Sigmoid colon (tissue), 7 donors: ENCODE results near the gene HIF1A. TPM values are rescaled to one million over a fixed set of nuclear protein-coding genes. Genes with fewer than 3 reads are reported as not detected.

Source experiments
- DNase-seq: peaks from one replicate; pipeline ENCODE4 v3.0.0-alpha.2; 2019
- H3K27ac ChIP-seq, 4 donors: fragments of 200-600 bp; sonication (generic); one replicate each; pipeline ENCODE4 v1.5.1; 2016 to 2019; ENCODE audit warnings: mild to moderate bottlenecking in 1 of 4
- H3K27me3 ChIP-seq, 3 donors: fragments of 200-600 bp; sonication (generic); one replicate each; pipeline ENCODE4 v1.5.1; 2019; ENCODE audit warnings: mild to moderate bottlenecking in 1 of 3
- H3K36me3 ChIP-seq, 4 donors: fragments of 200-600 bp; sonication (generic); one replicate each; pipeline ENCODE4 v1.5.1; 2016 to 2019
- H3K4me1 ChIP-seq, 4 donors: fragments of 200-600 bp; sonication (generic); one replicate each; pipeline ENCODE4 v1.5.1; 2017 to 2019
- H3K4me3 ChIP-seq, 4 donors: fragments of 200-600 bp; sonication (generic); one replicate each; pipeline ENCODE4 v1.5.1; 2017 to 2019; ENCODE audit warnings: mild to moderate bottlenecking in 2 of 4, moderate library complexity in 1 of 4
- H3K9me3 ChIP-seq, 4 donors: fragments of 200-600 bp in 3 of 4; sonication (generic) in 3 of 4; one replicate each; pipeline versions ENCODE4 v1.5.1 to v1.6.1; 2013 to 2019
- EP300 ChIP-seq, 4 donors: sonication (generic); formaldehyde crosslinking; IDR thresholded peaks; one replicate each; pipeline ENCODE4 v1.6.1; 2017; ENCODE audit warnings: antibody characterized with exemption in 4 of 4
- POLR2A ChIP-seq, 2 donors: fragments of 450-650 bp; IDR thresholded peaks; one replicate each; pipeline ENCODE4 v1.6.1; 2016; ENCODE audit warnings: antibody characterized with exemption in 2 of 2, mild to moderate bottlenecking in 2 of 2, moderate library complexity in 2 of 2
- POLR2AphosphoS5 ChIP-seq, 4 donors: sonication (generic); formaldehyde crosslinking; IDR thresholded peaks; one replicate each; pipeline ENCODE4 v1.6.1; 2017; ENCODE audit warnings: antibody characterized with exemption in 4 of 4
- WGBS, 2 donors: extraction: QIAGEN DNeasy Blood & Tissue Kit; methylation state at CpG; one replicate each; pipeline ENCODE4 v1.1.7; 2013; 5-methylcytosine and 5-hydroxymethylcytosine counted together
- intact Hi-C: fragments of 100-400 bp; cut with DNase I; formaldehyde crosslinking; loops from one replicate; pipeline ENCODE4 v1.15.1; 2023
- polyA plus RNA-seq, 3 donors: library from polyadenylated mRNA; stranded (reverse); fragments of 200-250 nt; gene quantifications; one replicate each; pipeline ENCODE4 v1.2.3, GENCODE V29; 2013
- total RNA-seq, 4 donors: library from RNA; depleted of rRNA; stranded (reverse); fragments of >200 nt; gene quantifications; one replicate each; pipeline ENCODE4 v1.1.0, GENCODE V29; 2016
- TF ChIP-seq, protein P1 (sequence below), 4 experiments: fragments of 450-650 bp in 3 of 4; fragments of 200-600 bp in 1 of 4; IDR thresholded peaks; one replicate each; pipeline ENCODE4 v1.5.1; 2016 to 2019; ENCODE audit warnings: antibody characterized with exemption in 4 of 4, mild to moderate bottlenecking in 3 of 4, moderate library complexity in 2 of 4
- donor health status: healthy with polysubstance abuse.
- donor health status: Bipolar disorder and iron deficiency.
- donor health status: healthy.

The HIF1A gene
- total and polyA plus RNA-seq, 7 donors = 31.8 to 84.0 (median 61.7) TPM

GRCh38 chr14:61761959-61762786 lies 66.9 kb downstream of the HIF1A start, which contains the start of gene SNAPC1:
SNAPC1 (plus strand) TSS chr14:61762420; CDS start chr14:61762461, 41 bp downstream.
- DNase-seq = peak; percentile 98
- H3K9me3 ChIP-seq = no peaks in the 10 kb centered on the region
- H3K36me3 ChIP-seq = peaks cover 0 to under 1% (median 0%) of the 10 kb centered on the region in 4 donors
- H3K4me1 ChIP-seq = peaks cover 0 to 40% (median 21%) of the 10 kb centered on the region in 4 donors
- intact Hi-C loops = loop anchor here (2.0 kb wide), 1 partner anchor 67 kb away; the partner anchor contains the start of gene HIF1A
- H3K4me3 ChIP-seq = peak within 1 kb of the TSS; percentile 63 to 82 (median 76)
- peak within 1 kb of the TSS; percentile 84 to 91 (median 89) for H3K27ac ChIP-seq
- WGBS, 2 donors = 0 to 1% methylated on average over 49 of the region's 49 CpGs
- no peaks in the 10 kb centered on the region for H3K27me3 ChIP-seq
- peak; percentile 74 to 80 for TF ChIP-seq POLR2A (IDR thresholded peaks at IDR 0.05)
- TF ChIP-seq EP300 (IDR thresholded peaks at IDR 0.05) = peak in 1 of 4 donors; percentile 89
- TF ChIP-seq, protein P1, sequence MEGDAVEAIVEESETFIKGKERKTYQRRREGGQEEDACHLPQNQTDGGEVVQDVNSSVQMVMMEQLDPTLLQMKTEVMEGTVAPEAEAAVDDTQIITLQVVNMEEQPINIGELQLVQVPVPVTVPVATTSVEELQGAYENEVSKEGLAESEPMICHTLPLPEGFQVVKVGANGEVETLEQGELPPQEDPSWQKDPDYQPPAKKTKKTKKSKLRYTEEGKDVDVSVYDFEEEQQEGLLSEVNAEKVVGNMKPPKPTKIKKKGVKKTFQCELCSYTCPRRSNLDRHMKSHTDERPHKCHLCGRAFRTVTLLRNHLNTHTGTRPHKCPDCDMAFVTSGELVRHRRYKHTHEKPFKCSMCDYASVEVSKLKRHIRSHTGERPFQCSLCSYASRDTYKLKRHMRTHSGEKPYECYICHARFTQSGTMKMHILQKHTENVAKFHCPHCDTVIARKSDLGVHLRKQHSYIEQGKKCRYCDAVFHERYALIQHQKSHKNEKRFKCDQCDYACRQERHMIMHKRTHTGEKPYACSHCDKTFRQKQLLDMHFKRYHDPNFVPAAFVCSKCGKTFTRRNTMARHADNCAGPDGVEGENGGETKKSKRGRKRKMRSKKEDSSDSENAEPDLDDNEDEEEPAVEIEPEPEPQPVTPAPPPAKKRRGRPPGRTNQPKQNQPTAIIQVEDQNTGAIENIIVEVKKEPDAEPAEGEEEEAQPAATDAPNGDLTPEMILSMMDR (IDR thresholded peaks at IDR 0.05) = no peak
- peak; percentile 85 to 96 (median 90) for TF ChIP-seq POLR2AphosphoS5 (IDR thresholded peaks at IDR 0.05)

DNA sequence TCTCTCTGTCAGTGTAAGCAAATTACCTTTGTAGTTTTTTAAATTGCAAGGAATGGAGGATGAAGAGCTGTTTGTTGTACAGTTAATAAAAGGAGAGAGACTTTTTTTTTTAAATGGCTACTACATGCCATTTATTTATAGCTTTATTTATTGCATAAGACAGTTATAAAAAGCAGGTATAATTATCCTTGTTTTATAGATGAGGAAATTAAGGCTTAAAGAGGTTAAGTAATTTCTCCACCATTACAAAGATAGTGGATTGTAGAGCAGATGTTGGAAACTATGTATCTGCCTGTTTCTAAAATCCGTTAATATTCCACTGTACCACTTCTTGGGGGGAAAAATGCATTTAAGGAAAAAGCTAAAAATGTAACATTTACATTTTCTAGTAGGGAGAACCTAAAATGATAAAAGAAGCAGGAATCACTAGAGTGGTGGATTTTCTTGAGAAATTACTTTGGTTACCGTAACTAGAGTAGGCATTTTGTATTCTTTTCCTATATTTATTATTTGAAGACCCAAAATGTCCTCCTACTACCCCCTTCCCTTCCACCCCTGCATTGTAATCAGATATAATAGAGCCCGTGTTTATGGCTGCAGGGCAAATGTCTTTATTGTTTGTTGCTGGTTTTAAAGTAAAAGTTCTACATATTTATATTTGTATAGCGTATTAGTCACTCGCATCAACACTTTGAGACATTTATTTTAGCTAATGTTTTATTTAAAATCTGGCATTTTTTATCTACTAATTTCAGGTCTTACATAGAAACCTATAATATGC lies 69.2 kb downstream of the HIF1A start:
- intact Hi-C loops = no loop called here
- Histone ChIP-seq H3K4me3 (no peak overlapping the region), H3K36me3 (peaks cover 0 to 20% (median 0%) of the 10 kb centered on the region in 4 donors), H3K9me3 (no peaks in the 10 kb centered on the region), H3K27ac (no peak overlapping the region), H3K4me1 (peaks cover 0 to 40% (median 21%) of the 10 kb centered on the region in 4 donors), H3K27me3 (no peaks in the 10 kb centered on the region)
- TF ChIP-seq, protein P1 (IDR thresholded peaks at IDR 0.05) = no peak
- no peak for TF ChIP-seq POLR2A (IDR thresholded peaks at IDR 0.05)
- no peak for TF ChIP-seq EP300 (IDR thresholded peaks at IDR 0.05)
- TF ChIP-seq POLR2AphosphoS5 (IDR thresholded peaks at IDR 0.05) = no peak
- DNase-seq = no peak
- WGBS, 2 donors = 76 to 86% methylated on average over 5 of the region's 5 CpGs

- Histone ChIP-seq H3K4me1 (peaks cover 0 to 40% (median 21%) of the 10 kb centered on the region in 4 donors), H3K4me3 (no peak overlapping the region), H3K9me3 (no peaks in the 10 kb centered on the region), H3K27ac (no peak overlapping the region), H3K36me3 (peaks cover 0 to 29% (median 4%) of the 10 kb centered on the region in 4 donors), H3K27me3 (no peaks in the 10 kb centered on the region)
- intact Hi-C loops = no loop called here
- DNase-seq = no peak
- 90 to 92% methylated on average over 15 of the region's 15 CpGs for WGBS, 2 donors
- TF ChIP-seq EP300 (IDR thresholded peaks at IDR 0.05) (no peak), POLR2A (IDR thresholded peaks at IDR 0.05) (no peak), POLR2AphosphoS5 (IDR thresholded peaks at IDR 0.05) (no peak)
- TF ChIP-seq, protein P1 (IDR thresholded peaks at IDR 0.05) = no peak
Observed at GRCh38 chr14:61765225-61765943, 70.1 kb downstream of the HIF1A start.

- H3K27me3 ChIP-seq = no peaks in the 10 kb centered on the region
- no peak overlapping the region for H3K4me3 ChIP-seq
- no peak for TF ChIP-seq POLR2AphosphoS5 (IDR thresholded peaks at IDR 0.05)
- TF ChIP-seq EP300 (IDR thresholded peaks at IDR 0.05) = no peak
- TF ChIP-seq POLR2A (IDR thresholded peaks at IDR 0.05) = no peak
- TF ChIP-seq, protein P1 (IDR thresholded peaks at IDR 0.05) = no peak
- H3K4me1 ChIP-seq = peaks cover 0 to 40% (median 21%) of the 10 kb centered on the region in 4 donors
- WGBS, 2 donors = 86 to 89% methylated on average over 5 of the region's 5 CpGs
- no peak overlapping the region for H3K27ac ChIP-seq
- H3K36me3 ChIP-seq = peaks cover 0 to 36% (median 10%) of the 10 kb centered on the region in 4 donors
- intact Hi-C loops = no loop called here
- DNase-seq = no peak
- H3K9me3 ChIP-seq = no peaks in the 10 kb centered on the region
Observed at GRCh38 chr14:61766151-61766550, 70.8 kb downstream of the HIF1A start.
